NCI-H128 (cell line): ENCODE results near the gene DUSP12.
"Not testable (repeated sequence)": the region's sequence is repeated elsewhere in the genome, so short reads cannot be mapped to it uniquely, and the experiment has no call there.

ENCODE experiments used
- DNase-seq: peaks from one replicate; lab custom pipeline; 2025; ENCODE audit not compliant: unreplicated experiment; lab: John Stamatoyannopoulos, UW

The DUSP12 gene, protein sequence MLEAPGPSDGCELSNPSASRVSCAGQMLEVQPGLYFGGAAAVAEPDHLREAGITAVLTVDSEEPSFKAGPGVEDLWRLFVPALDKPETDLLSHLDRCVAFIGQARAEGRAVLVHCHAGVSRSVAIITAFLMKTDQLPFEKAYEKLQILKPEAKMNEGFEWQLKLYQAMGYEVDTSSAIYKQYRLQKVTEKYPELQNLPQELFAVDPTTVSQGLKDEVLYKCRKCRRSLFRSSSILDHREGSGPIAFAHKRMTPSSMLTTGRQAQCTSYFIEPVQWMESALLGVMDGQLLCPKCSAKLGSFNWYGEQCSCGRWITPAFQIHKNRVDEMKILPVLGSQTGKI

GRCh38 chr1:161749509-161750407, at the start of gene DUSP12:
TSS of gene DUSP12 (plus strand) at chr1:161749786. CDS start at chr1:161749802, 16 bp downstream.
- DNase-seq, result peak; percentile 93

DNA sequence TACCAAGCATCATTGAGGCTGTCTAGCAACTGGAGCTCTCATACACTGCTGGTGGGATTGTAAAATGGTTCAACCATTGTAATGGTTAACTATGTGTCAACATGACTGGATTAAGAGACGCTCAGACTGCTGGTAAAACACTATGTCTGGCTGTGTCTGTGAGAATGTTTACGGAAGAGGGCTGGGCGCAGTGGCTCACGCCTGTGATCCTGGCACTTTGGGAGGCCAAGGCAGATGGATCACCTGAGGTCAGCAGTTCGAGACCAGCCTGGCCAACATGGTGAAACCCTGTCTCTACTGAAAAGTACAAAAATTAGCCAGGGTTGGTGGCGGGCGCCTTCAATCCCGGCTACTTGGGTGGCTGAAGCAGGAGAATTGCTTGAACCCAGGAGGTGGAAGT, 47.3 kb upstream of the DUSP12 start:
- no peak for DNase-seq

- no peak for DNase-seq
Measured at GRCh38 chr1:161705537-161705936, 44.0 kb upstream of the DUSP12 start.

DNA sequence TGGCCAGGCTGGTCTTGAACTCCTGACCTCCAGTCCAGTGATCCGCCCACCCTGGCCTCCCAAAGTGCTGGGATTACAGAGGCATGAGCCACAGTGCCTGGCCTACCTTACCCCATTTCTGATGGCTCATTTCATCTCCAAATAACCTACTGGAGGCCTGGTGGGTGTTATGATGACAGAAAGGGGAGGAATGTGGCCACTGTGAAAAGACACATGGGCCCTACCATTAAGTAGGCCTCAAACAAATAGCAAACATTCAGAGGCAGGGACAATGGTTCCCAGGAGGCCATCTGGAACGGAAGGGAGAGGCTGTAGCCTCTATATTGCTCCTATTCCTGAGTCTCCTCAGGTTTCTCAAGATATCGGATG, 43.5 kb upstream of the DUSP12 start:
- no peak for DNase-seq

- DNase-seq, result no peak
Measured at GRCh38 chr1:161706482-161707347, 42.9 kb upstream of the DUSP12 start, which contains the start of gene FCRLA. TSS of gene FCRLA (plus strand) at chr1:161707229. CDS start at chr1:161707265, 36 bp downstream.

- DNase-seq, result no peak
Measured at GRCh38 chr1:161707503-161707902, 42.1 kb upstream of the DUSP12 start.

- DNase-seq, result no peak
Measured at GRCh38 chr1:161709373-161709772, 40.2 kb upstream of the DUSP12 start.

- no peak for DNase-seq
Measured at GRCh38 chr1:161710560-161710959, 39.0 kb upstream of the DUSP12 start.

GRCh38 chr1:161718559-161719324, 30.8 kb upstream of the DUSP12 start:
- DNase-seq, result no peak

DNA sequence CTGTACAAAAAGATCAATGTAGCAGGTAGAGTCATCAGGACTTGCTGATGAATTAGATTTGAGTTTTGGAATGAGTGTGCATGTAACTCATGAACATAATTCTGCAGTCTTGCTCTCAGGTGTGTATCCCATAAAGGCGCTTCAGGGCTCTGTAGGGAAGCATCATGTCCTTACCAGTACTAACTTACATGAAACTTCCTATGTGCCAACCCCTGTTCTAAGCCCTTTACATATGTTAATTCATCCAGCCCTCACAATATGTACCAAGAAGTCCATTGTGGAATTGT, 30.3 kb upstream of the DUSP12 start:
- no peak for DNase-seq

GRCh38 chr1:161720422-161720821, 29.2 kb upstream of the DUSP12 start:
- no peak for DNase-seq

- DNase-seq, result no peak
Measured at GRCh38 chr1:161720956-161721737, 28.4 kb upstream of the DUSP12 start, which contains the start of gene FCRLB. TSS of gene FCRLB (plus strand) at chr1:161721544. CDS start at chr1:161722673, 1,129 bp downstream.

GRCh38 chr1:161721738-161722343, 27.7 kb upstream of the DUSP12 start:
- DNase-seq, result no peak

DNA sequence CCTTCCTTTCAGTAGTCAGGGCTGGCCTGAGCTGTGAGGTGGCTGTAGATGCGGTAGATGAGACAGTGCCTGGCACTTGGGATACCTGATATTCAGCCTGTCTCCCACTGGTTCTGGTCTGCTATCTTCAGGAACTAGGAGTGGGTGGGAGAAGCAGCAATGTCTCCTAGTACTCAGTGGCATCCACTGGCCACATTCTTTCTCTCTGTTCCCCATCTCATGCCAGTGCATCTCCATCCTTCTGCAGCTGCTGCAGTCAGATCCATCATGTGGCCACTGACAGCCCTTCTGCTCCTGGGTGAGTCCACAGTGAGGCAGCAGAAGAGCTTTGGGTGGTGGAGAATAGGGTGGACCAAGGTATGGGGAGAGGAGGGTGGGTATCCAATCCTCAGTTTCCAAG, 27.2 kb upstream of the DUSP12 start:
- no peak for DNase-seq

DNA sequence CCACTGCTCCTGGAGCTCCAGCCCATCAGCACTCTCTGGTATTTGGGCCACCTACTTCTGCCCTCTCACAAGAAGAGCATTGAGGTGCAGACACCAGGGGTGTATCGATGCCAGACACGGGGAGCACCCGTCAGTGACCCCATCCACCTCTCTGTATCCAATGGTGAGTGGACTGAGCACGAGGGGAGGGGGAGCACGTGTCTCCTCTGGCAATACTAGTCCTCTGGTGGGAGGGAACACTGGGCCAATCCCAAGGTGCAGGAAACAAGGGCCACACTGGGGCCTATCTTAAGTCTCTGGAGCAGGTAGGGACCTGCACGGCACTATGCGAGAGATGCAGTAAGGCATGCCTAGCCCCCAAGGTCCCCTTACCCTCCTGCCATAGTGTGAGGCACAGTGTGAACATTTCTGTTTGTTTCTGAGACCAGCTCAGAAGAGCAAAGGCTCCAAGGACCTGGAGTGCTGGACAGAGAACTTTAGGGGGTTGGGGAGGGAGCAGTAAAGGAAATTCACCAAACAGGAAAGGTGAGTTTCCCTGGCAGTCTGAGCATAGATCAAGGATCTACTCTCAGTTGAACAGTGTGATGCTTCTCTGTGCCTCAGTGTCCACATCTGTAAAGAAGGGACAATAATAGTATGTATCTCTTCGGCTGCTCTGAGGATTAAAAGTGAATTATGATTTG, 26.0 kb upstream of the DUSP12 start:
- no peak for DNase-seq

GRCh38 chr1:161725258-161725907, 24.2 kb upstream of the DUSP12 start:
- DNase-seq, result not testable (repeated sequence)

DNA sequence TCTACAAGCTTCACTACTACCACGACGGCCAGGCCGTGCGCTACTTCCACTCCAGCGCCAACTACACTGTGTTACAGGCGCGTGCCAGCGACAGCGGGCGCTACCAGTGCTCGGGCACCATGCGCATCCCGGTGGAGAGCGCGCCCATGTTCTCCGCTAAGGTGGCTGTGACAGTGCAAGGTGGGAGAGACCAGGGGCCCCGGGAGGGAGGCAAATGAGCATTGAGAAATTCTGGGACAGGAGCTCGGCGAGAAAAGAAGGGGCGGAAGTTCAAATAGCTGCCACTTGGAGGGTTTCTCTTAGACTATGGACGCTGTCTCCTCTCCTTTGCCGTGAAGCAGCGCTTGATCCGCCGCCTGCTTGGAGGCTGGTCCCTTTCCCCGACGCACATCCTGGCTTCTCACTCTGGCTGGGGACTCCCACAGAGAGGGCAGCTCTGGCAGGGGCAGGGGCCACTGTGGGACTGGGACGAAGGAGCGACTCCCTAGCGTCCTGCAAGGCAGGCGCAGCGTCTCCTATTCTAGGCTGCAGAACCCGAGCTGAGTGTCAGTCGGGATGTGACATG, 23.6 kb upstream of the DUSP12 start:
- no peak for DNase-seq
